B cell (primary cell): ENCODE measurements around the gene UBASH3B. TPM values are rescaled to one million over a fixed set of nuclear protein-coding genes. Genes with fewer than 3 reads are reported as not detected.

Source experiments
- ATAC-seq: fragments of 200-7000 bp; cut with Tn5 transposase; one replicate; pipeline ENCODE4 v1.10.0; 2021; ENCODE audit warnings: low read depth, mild to moderate bottlenecking, moderate number of reproducible peaks, moderate library complexity
- CTCF ChIA-PET: fragments of 350-600 bp; sonication (Branson Sonifier 250); formaldehyde crosslinking; loops from one replicate; lab custom pipeline; 2021; ENCODE audit warnings: antibody characterized with exemption, inconsistent platforms; lab: Charles Lee
- POLR2A ChIA-PET: fragments of 350-600 bp; sonication (Branson Sonifier 250); formaldehyde crosslinking; loops from one replicate; lab custom pipeline; 2021; ENCODE audit warnings: antibody characterized with exemption; lab: Charles Lee
- DNase-seq: peaks from one replicate; pipeline ENCODE4 v3.0.0; 2013
- H2AFZ ChIP-seq: 2 replicates; pipeline ENCODE4 v1.6.1; 2012; ENCODE audit warnings: mild to moderate bottlenecking, low read depth, low read length; ENCODE audit not compliant: insufficient read depth, poor library complexity, severe bottlenecking
- H3K27ac ChIP-seq, 2 donors: 1 replicate in 1 of 2; 2 replicates in 1 of 2; pipeline ENCODE4 v1.5.1; 2012 to 2013; ENCODE audit warnings: low read length in 2 of 2, mild to moderate bottlenecking in 2 of 2, moderate library complexity in 1 of 2
- H3K27me3 ChIP-seq, 4 experiments: fragments of 200-600 bp in 1 of 4; sonication (generic) in 1 of 4; replicated peaks in 1 of 4; 1 replicate in 2 of 4; 2 replicates in 2 of 4; pipeline versions ENCODE4 v1.6.1 to v1.7.0; 2013 to 2016; ENCODE audit warnings: low read length in 3 of 4, mild to moderate bottlenecking in 2 of 4, mixed read lengths in 1 of 4, moderate library complexity in 1 of 4; ENCODE audit not compliant: insufficient read depth in 4 of 4, control insufficient read depth in 3 of 4; ENCODE audit errors: control extremely low read depth in 1 of 4
- H3K36me3 ChIP-seq, 2 experiments: replicated peaks in 1 of 2; 1 replicate in 1 of 2; 2 replicates in 1 of 2; pipeline versions ENCODE4 v1.6.1 to v1.7.1; 2013; ENCODE audit warnings: low read length in 1 of 2; ENCODE audit not compliant: insufficient read depth in 2 of 2, control insufficient read depth in 1 of 2; ENCODE audit errors: control extremely low read depth in 1 of 2, extremely low read depth in 1 of 2
- H3K4me1 ChIP-seq, 2 donors: fragments of 200-600 bp in 1 of 2; sonication (generic) in 1 of 2; 1 replicate in 1 of 2; 2 replicates in 1 of 2; pipeline versions ENCODE4 v1.5.1 to v1.6.1; 2013 to 2017; ENCODE audit warnings: low read length in 2 of 2; ENCODE audit not compliant: control insufficient read depth in 2 of 2, insufficient read depth in 2 of 2
- H3K4me2 ChIP-seq: replicated peaks from 2 replicates; pipeline ENCODE3; 2012; ENCODE audit warnings: mild to moderate bottlenecking, low read depth, low read length; ENCODE audit not compliant: poor library complexity, severe bottlenecking
- H3K4me3 ChIP-seq, 5 experiments: fragments of 200-600 bp in 1 of 5; sonication (generic) in 1 of 5; 1 replicate in 3 of 5; 2 replicates in 2 of 5; pipeline versions ENCODE4 v1.5.1 to v1.7.0; 2011 to 2016; ENCODE audit warnings: low read length in 4 of 5, mild to moderate bottlenecking in 4 of 5, low read depth in 2 of 5, control low read depth in 1 of 5, moderate library complexity in 1 of 5; ENCODE audit not compliant: insufficient read depth in 1 of 5; ENCODE audit errors: control extremely low read depth in 1 of 5, extremely low read depth in 1 of 5
- H3K79me2 ChIP-seq: fragments of 200-600 bp; sonication (generic); one replicate; pipeline ENCODE4 v1.6.0; 2016; ENCODE audit warnings: low read length; ENCODE audit not compliant: control insufficient read depth, insufficient read depth
- H3K9ac ChIP-seq: fragments of 200-600 bp; sonication (generic); 2 replicates; pipeline ENCODE4 v1.6.1; 2017; ENCODE audit warnings: mild to moderate bottlenecking, low read length, moderate library complexity
- H3K9me3 ChIP-seq, 3 donors: one replicate each; pipeline versions ENCODE4 v1.6.1 to v1.7.1; 2013; ENCODE audit warnings: low read length in 2 of 3; ENCODE audit not compliant: control insufficient read depth in 2 of 3, insufficient read depth in 1 of 3; ENCODE audit errors: control extremely low read depth in 1 of 3
- H4K20me1 ChIP-seq: 2 replicates; pipeline ENCODE4 v1.6.0; 2012; ENCODE audit warnings: mild to moderate bottlenecking, low read length; ENCODE audit not compliant: insufficient read depth, control insufficient read depth, poor library complexity, severe bottlenecking
- H3K27ac Mint-ChIP-seq: one replicate; pipeline ENCODE4 v1.8.0; 2021; ENCODE audit warnings: mixed read lengths
- H3K27me3 Mint-ChIP-seq: one replicate; pipeline ENCODE4 v1.8.0; 2021; ENCODE audit warnings: mixed read lengths
- H3K4me1 Mint-ChIP-seq: one replicate; pipeline ENCODE4 v1.8.0; 2021; ENCODE audit warnings: mixed read lengths
- H3K4me3 Mint-ChIP-seq: one replicate; pipeline ENCODE4 v1.8.0; 2021; ENCODE audit warnings: mixed read lengths
- H3K9me3 Mint-ChIP-seq: one replicate; pipeline ENCODE4 v1.8.0; 2022; ENCODE audit warnings: mixed read lengths; ENCODE audit not compliant: insufficient read depth
- EZH2 ChIP-seq: IDR thresholded peaks from 2 replicates; pipeline ENCODE4 v1.6.1; 2012; ENCODE audit warnings: borderline replicate concordance, low read depth, mild to moderate bottlenecking, moderate library complexity, low read length; ENCODE audit not compliant: insufficient read depth, poor library complexity, severe bottlenecking
- WGBS: methylation state at CpG from one replicate; pipeline ENCODE4 v1.1.5; 2013; ENCODE audit warnings: missing lambda C conversion rate; ENCODE audit not compliant: insufficient coverage; 5-methylcytosine and 5-hydroxymethylcytosine counted together
- intact Hi-C: fragments of 100-400 bp; cut with micrococcal nuclease; formaldehyde crosslinking; loops from one replicate; pipeline ENCODE4 v1.10.0; 2022
- polyA plus RNA-seq: library from polyadenylated mRNA; depleted of rRNA; stranded (reverse); fragments of >200 nt; gene quantifications from 2 replicates; pipeline ENCODE4 v1.2.3, GENCODE V29; 2012
- total RNA-seq, 2 donors: library from RNA; stranded (reverse); fragments of 120-200 nt in 1 of 2; gene quantifications; 1 replicate in 1 of 2; 2 replicates in 1 of 2; pipeline versions ENCODE4 v1.2.3 to v1.2.4, GENCODE V29; 2013 to 2022
- TF ChIP-seq, protein P1 (sequence below): fragments of 200-600 bp; IDR thresholded peaks from one replicate; pipeline ENCODE4 v1.8.0; 2022; ENCODE audit warnings: antibody characterized with exemption, mild to moderate bottlenecking

UBASH3B gene
- total and polyA plus RNA-seq, 2 donors (not counting 1 experiment from before 2014, with no cell fraction given) = 2.3 to 3.6 TPM

DNA sequence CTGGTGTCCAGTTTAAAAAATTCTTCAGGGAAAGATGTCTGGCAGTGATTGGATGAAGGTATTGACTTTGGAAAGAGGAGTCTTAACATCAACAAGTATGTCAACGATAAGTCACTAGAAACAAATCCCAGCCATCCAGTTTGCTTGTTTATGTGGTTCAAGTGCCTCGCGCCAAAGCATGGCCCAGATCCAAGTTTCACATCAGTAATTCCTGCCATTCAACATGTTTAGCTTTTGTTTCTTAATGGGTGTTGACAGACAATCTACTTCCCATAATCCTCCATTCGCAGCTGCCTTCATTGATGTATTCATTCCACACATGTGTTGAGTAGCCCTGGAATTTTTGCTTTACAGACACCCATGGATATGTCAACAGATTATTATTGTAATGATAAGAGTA, 77.8 kb downstream of the UBASH3B start:
- Mint-ChIP-seq H3K9me3 (no peaks in the 10 kb centered on the region), H3K4me1 (peaks cover 20% of the 10 kb centered on the region), H3K4me3 (no peak overlapping the region), H3K27ac (no peak overlapping the region), H3K27me3 (no peaks in the 10 kb centered on the region)
- TF ChIP-seq, protein P1, sequence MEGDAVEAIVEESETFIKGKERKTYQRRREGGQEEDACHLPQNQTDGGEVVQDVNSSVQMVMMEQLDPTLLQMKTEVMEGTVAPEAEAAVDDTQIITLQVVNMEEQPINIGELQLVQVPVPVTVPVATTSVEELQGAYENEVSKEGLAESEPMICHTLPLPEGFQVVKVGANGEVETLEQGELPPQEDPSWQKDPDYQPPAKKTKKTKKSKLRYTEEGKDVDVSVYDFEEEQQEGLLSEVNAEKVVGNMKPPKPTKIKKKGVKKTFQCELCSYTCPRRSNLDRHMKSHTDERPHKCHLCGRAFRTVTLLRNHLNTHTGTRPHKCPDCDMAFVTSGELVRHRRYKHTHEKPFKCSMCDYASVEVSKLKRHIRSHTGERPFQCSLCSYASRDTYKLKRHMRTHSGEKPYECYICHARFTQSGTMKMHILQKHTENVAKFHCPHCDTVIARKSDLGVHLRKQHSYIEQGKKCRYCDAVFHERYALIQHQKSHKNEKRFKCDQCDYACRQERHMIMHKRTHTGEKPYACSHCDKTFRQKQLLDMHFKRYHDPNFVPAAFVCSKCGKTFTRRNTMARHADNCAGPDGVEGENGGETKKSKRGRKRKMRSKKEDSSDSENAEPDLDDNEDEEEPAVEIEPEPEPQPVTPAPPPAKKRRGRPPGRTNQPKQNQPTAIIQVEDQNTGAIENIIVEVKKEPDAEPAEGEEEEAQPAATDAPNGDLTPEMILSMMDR = no peak
- no peak for TF ChIP-seq EZH2
- H3K36me3 ChIP-seq = no peaks in the 10 kb centered on the region
- H4K20me1 ChIP-seq = no peaks in the 10 kb centered on the region
- no peak overlapping the region for H3K4me3 ChIP-seq
- ChIA-PET POLR2A (no interaction called here), CTCF (interaction anchor here (0.5 to 1.7 kb wide), 2 partner anchors 20 to 22 kb away, joined by 4 to 9 read pairs; no protein-coding TSS in a partner anchor)
- no peak overlapping the region for H2AFZ ChIP-seq
- DNase-seq (no peak), ATAC-seq (no peak)
- no CpG with 5 or more reads among the region's 4 CpGs for WGBS
- H3K4me1 ChIP-seq = peaks cover 8 to 13% of the 10 kb centered on the region in 2 donors
- H3K9me3 ChIP-seq = no peaks in the 10 kb centered on the region
- peaks cover 32% of the 10 kb centered on the region for H3K79me2 ChIP-seq
- no peak overlapping the region for H3K9ac ChIP-seq
- H3K4me2 ChIP-seq = no peak overlapping the region
- intact Hi-C loops = no loop called here
- no peak overlapping the region for H3K27ac ChIP-seq
- H3K27me3 ChIP-seq = peaks cover 0 to 3% (median 0%) of the 10 kb centered on the region in 4 experiments

DNA sequence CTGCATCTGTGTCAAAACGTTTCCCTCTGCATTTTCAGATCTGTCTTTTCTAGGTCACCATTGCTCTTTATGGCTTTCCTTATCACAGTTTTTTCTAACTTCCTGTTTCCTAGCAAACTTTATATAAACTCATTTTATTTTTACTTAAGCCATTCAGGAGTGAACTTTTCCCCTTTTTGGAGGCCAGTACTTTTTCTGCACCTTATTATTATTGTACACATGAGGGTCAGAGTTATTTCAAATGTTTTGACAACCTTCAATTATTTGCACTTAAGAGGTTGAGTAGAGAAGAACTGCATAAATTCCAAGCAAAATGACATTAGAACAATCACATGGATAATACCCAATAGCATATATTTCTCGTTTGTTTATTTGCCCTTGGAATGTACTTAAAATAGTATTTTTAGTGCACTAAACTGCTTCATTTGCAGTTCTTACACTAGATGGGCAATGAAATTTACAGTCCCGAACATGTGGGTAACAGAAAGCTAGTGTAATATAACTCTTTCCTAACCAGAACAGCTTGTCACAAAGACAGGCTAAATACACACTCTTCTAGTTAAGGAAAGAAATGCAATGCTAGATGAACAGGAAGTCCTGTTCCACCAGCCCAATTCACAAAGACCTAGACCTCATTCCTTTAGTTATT, 79.5 kb downstream of the UBASH3B start:
- H3K27ac Mint-ChIP-seq = no peak overlapping the region
- peaks cover 31% of the 10 kb centered on the region for H3K79me2 ChIP-seq

More for the DNA sequence above, 79.5 kb downstream of the UBASH3B start:
- Histone ChIP-seq H3K9me3 (no peaks in the 10 kb centered on the region), H4K20me1 (no peaks in the 10 kb centered on the region), H3K36me3 (no peaks in the 10 kb centered on the region), H2AFZ (no peak overlapping the region), H3K4me3 (no peak overlapping the region), H3K4me2 (no peak overlapping the region), H3K27me3 (peaks cover 0 to 3% (median 0%) of the 10 kb centered on the region in 4 experiments), H3K27ac (no peak overlapping the region), H3K4me1 (peaks cover 4 to 10% of the 10 kb centered on the region in 2 donors), H3K9ac (no peak overlapping the region)
- Mint-ChIP-seq H3K4me1 (peaks cover 10% of the 10 kb centered on the region), H3K9me3 (no peaks in the 10 kb centered on the region), H3K27me3 (no peaks in the 10 kb centered on the region), H3K4me3 (no peak overlapping the region)
- no peak for ATAC-seq
- intact Hi-C loops = no loop called here
- CTCF ChIA-PET = interaction anchor here (1.7 kb wide), 1 partner anchor 20 kb away, joined by 9 read pairs; no protein-coding TSS in a partner anchor
- WGBS = no CpG with 5 or more reads among the region's 3 CpGs
- DNase-seq = no peak
- POLR2A ChIA-PET = no interaction called here
- TF ChIP-seq, protein P1 = no peak
- TF ChIP-seq EZH2 = no peak
